Lower leg skin (tissue), 4 donors: ENCODE measurements around the gene KSR2. TPM values are rescaled to one million over a fixed set of nuclear protein-coding genes. Genes with fewer than 3 reads are reported as not detected.

Source experiments
- DNase-seq, 2 donors: peaks; one replicate each; pipeline ENCODE4 v3.0.0-alpha.2; 2019; ENCODE audit warnings: low spot score in 2 of 2
- H3K4me3 ChIP-seq: fragments of 200-600 bp; sonication (generic); 2 replicates; pipeline ENCODE4 v1.5.1; 2017; ENCODE audit warnings: mild to moderate bottlenecking, low read depth; ENCODE audit not compliant: poor library complexity, severe bottlenecking
- CTCF ChIP-seq, 3 donors: fragments of 450-650 bp; IDR thresholded peaks; one replicate each; pipeline ENCODE4 v1.5.1; 2016; ENCODE audit warnings: antibody characterized with exemption in 3 of 3, mild to moderate bottlenecking in 3 of 3, moderate library complexity in 2 of 3
- POLR2A ChIP-seq, 2 donors: fragments of 450-650 bp; IDR thresholded peaks; one replicate each; pipeline ENCODE4 v1.6.1; 2016 to 2017; ENCODE audit warnings: antibody characterized with exemption in 2 of 2, mild to moderate bottlenecking in 1 of 2, moderate library complexity in 1 of 2
- WGBS, 2 donors: methylation state at CpG; one replicate each; pipeline ENCODE4 v1.1.5; 2018; 5-methylcytosine and 5-hydroxymethylcytosine counted together
- intact Hi-C: fragments of 100-400 bp; cut with DNase I; formaldehyde crosslinking; loops from one replicate; pipeline ENCODE4 v1.15.0; 2023; ENCODE audit warnings: low total_unique reads
- total RNA-seq, 4 donors: library from RNA; depleted of rRNA; stranded (reverse); fragments of >200 nt; gene quantifications; one replicate each; pipeline ENCODE4 v1.1.0, GENCODE V29; 2016

The KSR2 gene
- total RNA-seq, 4 donors from 2014 or later, result 0.17 to 0.84 (median 0.35) TPM

- no peak for DNase-seq
- intact Hi-C loops, result no loop called here
- no peak overlapping the region for H3K4me3 ChIP-seq
- 40 to 41% methylated on average over 4 of the region's 4 CpGs for WGBS, 2 donors
- no peak for TF ChIP-seq CTCF (IDR thresholded peaks at IDR 0.05)
- no peak for TF ChIP-seq POLR2A (IDR thresholded peaks at IDR 0.05)
Measured at GRCh38 chr12:117513353-117513752, 455.4 kb downstream of the KSR2 start.

GRCh38 chr12:117508468-117508867, 460.3 kb downstream of the KSR2 start:
- intact Hi-C loops, result no loop called here
- no peak overlapping the region for H3K4me3 ChIP-seq
- TF ChIP-seq POLR2A (IDR thresholded peaks at IDR 0.05) (no peak), CTCF (IDR thresholded peaks at IDR 0.05) (no peak)
- DNase-seq, result no peak

GRCh38 chr12:117507548-117507947, 461.2 kb downstream of the KSR2 start:
- intact Hi-C loops, result no loop called here
- WGBS, 2 donors, result 71 to 75% methylated on average over 3 of the region's 3 CpGs
- DNase-seq, result no peak
- no peak overlapping the region for H3K4me3 ChIP-seq
- TF ChIP-seq CTCF (IDR thresholded peaks at IDR 0.05) (no peak), POLR2A (IDR thresholded peaks at IDR 0.05) (no peak)

GRCh38 chr12:117506333-117506732, 462.5 kb downstream of the KSR2 start:
- DNase-seq, result no peak
- H3K4me3 ChIP-seq, result no peak overlapping the region
- no peak for TF ChIP-seq CTCF (IDR thresholded peaks at IDR 0.05)
- no peak for TF ChIP-seq POLR2A (IDR thresholded peaks at IDR 0.05)
- intact Hi-C loops, result no loop called here
- 72 to 76% methylated on average over 1 of the region's 1 CpG for WGBS, 2 donors

- TF ChIP-seq POLR2A (IDR thresholded peaks at IDR 0.05), result no peak
- TF ChIP-seq CTCF (IDR thresholded peaks at IDR 0.05), result no peak
- intact Hi-C loops, result no loop called here
- no peak for DNase-seq
- H3K4me3 ChIP-seq, result no peak overlapping the region
- 66 to 68% methylated on average over 2 of the region's 2 CpGs for WGBS, 2 donors
Measured at GRCh38 chr12:117502633-117503032, 466.2 kb downstream of the KSR2 start.

GRCh38 chr12:117502233-117502632, 466.6 kb downstream of the KSR2 start:
- TF ChIP-seq CTCF (IDR thresholded peaks at IDR 0.05) (no peak), POLR2A (IDR thresholded peaks at IDR 0.05) (no peak)
- no peak for DNase-seq
- H3K4me3 ChIP-seq, result no peak overlapping the region
- WGBS, 2 donors, result 80 to 98% methylated on average over 4 of the region's 4 CpGs
- intact Hi-C loops, result no loop called here
